ENCODE results near the gene PTPN2.

PTPN2 gene

GRCh38 chr18:12819841-12820240 lies 64.2 kb downstream of the PTPN2 start:
- no peak overlapping the region for H4K12ac ChIP-seq (ENCODE audit: low read depth, low read length)
- no peak overlapping the region for H3K18ac ChIP-seq (ENCODE audit: low read length)
- H4K91ac ChIP-seq (ENCODE audit: low read depth, low read length): no peak overlapping the region
- no peaks in the 10 kb centered on the region for H3K27me3 ChIP-seq (ENCODE audit: insufficient read depth, low read length)
- H3K23ac ChIP-seq (ENCODE audit: low read length): no peak overlapping the region
- WGBS (ENCODE audit: extremely low coverage, insufficient coverage, insufficient read length): no CpG with 5 or more reads among the region's 5 CpGs
- no peaks in the 10 kb centered on the region for H3K9me3 ChIP-seq (ENCODE audit: insufficient read depth, low read depth, low read length)
- DNase-seq: no peak
- no peak overlapping the region for H3K14ac ChIP-seq (ENCODE audit: low read length)
- H3K4ac ChIP-seq (ENCODE audit: low read depth, low read length): no peak overlapping the region
- H3K79me2 ChIP-seq (ENCODE audit: control insufficient read depth, insufficient read depth, low read length, poor library complexity): no peaks in the 10 kb centered on the region
- H3K9ac ChIP-seq (ENCODE audit: low read length): no peak overlapping the region
- H2BK120ac ChIP-seq (ENCODE audit: insufficient read depth, low read length, poor library complexity): no peak overlapping the region
- H2AK5ac ChIP-seq (ENCODE audit: low read length): no peak overlapping the region
- no peak overlapping the region for H3K4me2 ChIP-seq (ENCODE audit: low read length)
- no peak overlapping the region for H3K27ac ChIP-seq (ENCODE audit: low read depth, low read length)
- H3K79me1 ChIP-seq (ENCODE audit: low read length): no peaks in the 10 kb centered on the region
- no peak overlapping the region for H4K8ac ChIP-seq (ENCODE audit: low read depth, low read length)
- H3K4me1 ChIP-seq (ENCODE audit: control insufficient read depth in 1 of 2, insufficient read depth in 2 of 2, low read length in 2 of 2): peaks cover 0 to 3% of the 10 kb centered on the region in 2 experiments
- H3K36me3 ChIP-seq (ENCODE audit: control insufficient read depth in 1 of 2, insufficient read depth in 2 of 2, low read length in 2 of 2): peaks cover 5 to 8% of the 10 kb centered on the region in 2 experiments
- no peak overlapping the region for H3K4me3 ChIP-seq (ENCODE audit: low read depth, low read length)
- no peak overlapping the region for H2BK5ac ChIP-seq (ENCODE audit: low read depth, low read length, poor library complexity)
- H2BK12ac ChIP-seq (ENCODE audit: low read length): no peak overlapping the region
- H2AFZ ChIP-seq (ENCODE audit: insufficient read depth, low read length, poor library complexity): no peak overlapping the region

DNA sequence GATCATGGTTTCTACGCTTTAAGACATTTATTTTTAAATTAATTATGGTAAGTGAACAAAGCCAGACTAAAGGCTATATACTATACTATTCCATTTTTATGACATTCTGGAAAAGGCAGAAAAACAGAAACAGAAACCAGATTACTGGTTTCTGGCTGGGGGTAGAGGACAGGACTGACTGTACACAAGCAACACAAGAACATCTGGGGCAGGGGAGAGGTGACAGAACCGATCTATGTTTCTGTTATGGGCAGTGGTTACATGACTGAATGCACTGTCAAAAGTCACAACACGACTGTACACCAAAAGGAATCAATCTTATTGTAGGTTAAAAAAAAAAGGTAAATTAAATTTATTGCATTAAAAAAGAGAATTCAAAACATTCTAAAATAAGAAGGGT lies 64.7 kb downstream of the PTPN2 start:
- Histone ChIP-seq H2AFZ (ENCODE audit: insufficient read depth, low read length, poor library complexity) (no peak overlapping the region), H2BK12ac (ENCODE audit: low read length) (no peak overlapping the region)

DNA sequence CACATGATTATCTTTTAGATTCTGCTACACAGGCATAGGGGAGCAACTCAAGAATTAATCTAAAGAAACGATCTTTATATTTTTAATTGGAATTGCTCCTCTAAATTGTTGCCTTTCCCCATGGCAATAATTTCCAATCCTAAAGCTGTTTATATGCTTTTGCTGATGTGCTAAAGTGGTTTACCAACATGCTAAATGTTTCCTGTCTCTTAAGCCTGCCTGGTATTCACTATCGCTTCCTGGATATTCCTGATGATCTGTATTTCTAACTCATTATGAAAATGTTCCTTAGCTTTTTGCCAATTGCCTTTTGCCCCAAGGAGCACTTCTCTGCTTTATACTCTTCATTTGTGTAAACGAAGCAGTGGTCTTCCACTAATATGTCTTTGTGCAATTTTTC lies 65.8 kb downstream of the PTPN2 start:
- DNase-seq: no peak
- H4K8ac ChIP-seq (ENCODE audit: low read depth, low read length): no peak overlapping the region
- H3K4me2 ChIP-seq (ENCODE audit: low read length): no peak overlapping the region
- H3K36me3 ChIP-seq (ENCODE audit: control insufficient read depth in 1 of 2, insufficient read depth in 2 of 2, low read length in 2 of 2): peaks cover 6 to 9% of the 10 kb centered on the region in 2 experiments
- WGBS (ENCODE audit: extremely low coverage, insufficient coverage, insufficient read length): no CpG with 5 or more reads among the region's 3 CpGs
- no peak overlapping the region for H3K9ac ChIP-seq (ENCODE audit: low read length)
- H2BK12ac ChIP-seq (ENCODE audit: low read length): no peak overlapping the region
- no peaks in the 10 kb centered on the region for H3K79me2 ChIP-seq (ENCODE audit: control insufficient read depth, insufficient read depth, low read length, poor library complexity)
- no peak overlapping the region for H4K91ac ChIP-seq (ENCODE audit: low read depth, low read length)
- H3K79me1 ChIP-seq (ENCODE audit: low read length): no peaks in the 10 kb centered on the region
- H3K4ac ChIP-seq (ENCODE audit: low read depth, low read length): no peak overlapping the region
- H2BK120ac ChIP-seq (ENCODE audit: insufficient read depth, low read length, poor library complexity): no peak overlapping the region
- no peak overlapping the region for H3K23ac ChIP-seq (ENCODE audit: low read length)
- H2AFZ ChIP-seq (ENCODE audit: insufficient read depth, low read length, poor library complexity): no peak overlapping the region
- H3K4me3 ChIP-seq (ENCODE audit: low read depth, low read length): no peak overlapping the region
- no peak overlapping the region for H4K12ac ChIP-seq (ENCODE audit: low read depth, low read length)
- H3K27ac ChIP-seq (ENCODE audit: low read depth, low read length): no peak overlapping the region
- no peak overlapping the region for H3K14ac ChIP-seq (ENCODE audit: low read length)
- H3K18ac ChIP-seq (ENCODE audit: low read length): no peak overlapping the region
- peaks cover 0 to 3% of the 10 kb centered on the region in 2 experiments for H3K4me1 ChIP-seq (ENCODE audit: control insufficient read depth in 1 of 2, insufficient read depth in 2 of 2, low read length in 2 of 2)
- no peaks in the 10 kb centered on the region for H3K27me3 ChIP-seq (ENCODE audit: insufficient read depth, low read length)
- no peak overlapping the region for H2BK5ac ChIP-seq (ENCODE audit: low read depth, low read length, poor library complexity)
- no peaks in the 10 kb centered on the region for H3K9me3 ChIP-seq (ENCODE audit: insufficient read depth, low read depth, low read length)
- no peak overlapping the region for H2AK5ac ChIP-seq (ENCODE audit: low read length)

More for the DNA sequence above, 64.7 kb downstream of the PTPN2 start:
- H3K4ac ChIP-seq (ENCODE audit: low read depth, low read length): no peak overlapping the region
- no peak overlapping the region for H4K8ac ChIP-seq (ENCODE audit: low read depth, low read length)
- no peak overlapping the region for H4K12ac ChIP-seq (ENCODE audit: low read depth, low read length)
- H3K79me1 ChIP-seq (ENCODE audit: low read length): no peaks in the 10 kb centered on the region
- no peaks in the 10 kb centered on the region for H3K27me3 ChIP-seq (ENCODE audit: insufficient read depth, low read length)
- no peak overlapping the region for H3K4me3 ChIP-seq (ENCODE audit: low read depth, low read length)
- no peak overlapping the region for H3K18ac ChIP-seq (ENCODE audit: low read length)
- H3K27ac ChIP-seq (ENCODE audit: low read depth, low read length): no peak overlapping the region
- H3K14ac ChIP-seq (ENCODE audit: low read length): no peak overlapping the region
- no CpG with 5 or more reads among the region's 3 CpGs for WGBS (ENCODE audit: extremely low coverage, insufficient coverage, insufficient read length)
- H3K4me2 ChIP-seq (ENCODE audit: low read length): no peak overlapping the region
- peaks cover 0 to 3% of the 10 kb centered on the region in 2 experiments for H3K4me1 ChIP-seq (ENCODE audit: control insufficient read depth in 1 of 2, insufficient read depth in 2 of 2, low read length in 2 of 2)
- H4K91ac ChIP-seq (ENCODE audit: low read depth, low read length): no peak overlapping the region
- no peaks in the 10 kb centered on the region for H3K79me2 ChIP-seq (ENCODE audit: control insufficient read depth, insufficient read depth, low read length, poor library complexity)
- no peak for DNase-seq
- H2BK5ac ChIP-seq (ENCODE audit: low read depth, low read length, poor library complexity): no peak overlapping the region
- H3K9ac ChIP-seq (ENCODE audit: low read length): no peak overlapping the region
- H3K9me3 ChIP-seq (ENCODE audit: insufficient read depth, low read depth, low read length): no peaks in the 10 kb centered on the region
- peaks cover 8 to 9% of the 10 kb centered on the region in 2 experiments for H3K36me3 ChIP-seq (ENCODE audit: control insufficient read depth in 1 of 2, insufficient read depth in 2 of 2, low read length in 2 of 2)
- no peak overlapping the region for H3K23ac ChIP-seq (ENCODE audit: low read length)
- no peak overlapping the region for H2BK120ac ChIP-seq (ENCODE audit: insufficient read depth, low read length, poor library complexity)
- no peak overlapping the region for H2AK5ac ChIP-seq (ENCODE audit: low read length)

DNA sequence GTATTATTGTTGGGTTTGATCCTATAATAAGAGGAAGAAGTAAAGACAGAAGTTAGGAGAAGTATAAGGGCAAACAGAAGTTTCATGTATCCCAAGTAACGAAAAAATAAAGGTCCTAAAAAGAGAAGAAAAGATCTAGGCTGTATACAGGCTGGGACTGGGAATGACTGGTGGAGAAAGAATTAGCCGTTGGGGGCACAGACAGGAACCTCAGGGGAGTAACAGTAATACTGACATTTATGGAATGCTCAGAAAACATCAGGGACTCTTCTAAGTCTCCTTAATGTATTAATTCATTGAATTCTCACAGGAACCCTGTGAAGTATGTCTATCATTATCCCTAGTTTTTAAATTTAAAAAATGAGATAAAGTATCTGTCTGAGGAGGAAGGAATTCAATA lies 67.6 kb downstream of the PTPN2 start:
- Histone ChIP-seq H2BK120ac (ENCODE audit: insufficient read depth, low read length, poor library complexity) (no peak overlapping the region), H4K8ac (ENCODE audit: low read depth, low read length) (no peak overlapping the region), H3K36me3 (ENCODE audit: control insufficient read depth in 1 of 2, insufficient read depth in 2 of 2, low read length in 2 of 2) (peaks cover 6 to 10% of the 10 kb centered on the region in 2 experiments), H3K14ac (ENCODE audit: low read length) (no peak overlapping the region), H3K79me1 (ENCODE audit: low read length) (no peaks in the 10 kb centered on the region), H3K4me3 (ENCODE audit: low read depth, low read length) (no peak overlapping the region), H3K9ac (ENCODE audit: low read length) (no peak overlapping the region), H3K79me2 (ENCODE audit: control insufficient read depth, insufficient read depth, low read length, poor library complexity) (no peaks in the 10 kb centered on the region), H3K9me3 (ENCODE audit: insufficient read depth, low read depth, low read length) (no peaks in the 10 kb centered on the region), H3K27ac (ENCODE audit: low read depth, low read length) (no peak overlapping the region), H3K4me2 (ENCODE audit: low read length) (no peak overlapping the region), H2AFZ (ENCODE audit: insufficient read depth, low read length, poor library complexity) (no peak overlapping the region), H2BK5ac (ENCODE audit: low read depth, low read length, poor library complexity) (no peak overlapping the region), H3K23ac (ENCODE audit: low read length) (no peak overlapping the region), H3K18ac (ENCODE audit: low read length) (no peak overlapping the region), H3K4ac (ENCODE audit: low read depth, low read length) (no peak overlapping the region), H2BK12ac (ENCODE audit: low read length) (no peak overlapping the region), H4K91ac (ENCODE audit: low read depth, low read length) (no peak overlapping the region), H3K27me3 (ENCODE audit: insufficient read depth, low read length) (no peaks in the 10 kb centered on the region), H2AK5ac (ENCODE audit: low read length) (no peak overlapping the region), H3K4me1 (ENCODE audit: control insufficient read depth in 1 of 2, insufficient read depth in 2 of 2, low read length in 2 of 2) (peaks cover 0 to under 1% of the 10 kb centered on the region in 2 experiments), H4K12ac (ENCODE audit: low read depth, low read length) (no peak overlapping the region)
- DNase-seq: no peak
- no CpG with 5 or more reads among the region's 2 CpGs for WGBS (ENCODE audit: extremely low coverage, insufficient coverage, insufficient read length)

Data from trophoblast cell (in vitro differentiated cells and primary cell).